Measurements from ENCODE around the gene FGF16.
"Not testable (repeated sequence)": the region's sequence is repeated elsewhere in the genome, so short reads cannot be mapped to it uniquely, and the experiment has no call there.

The FGF16 gene

DNA sequence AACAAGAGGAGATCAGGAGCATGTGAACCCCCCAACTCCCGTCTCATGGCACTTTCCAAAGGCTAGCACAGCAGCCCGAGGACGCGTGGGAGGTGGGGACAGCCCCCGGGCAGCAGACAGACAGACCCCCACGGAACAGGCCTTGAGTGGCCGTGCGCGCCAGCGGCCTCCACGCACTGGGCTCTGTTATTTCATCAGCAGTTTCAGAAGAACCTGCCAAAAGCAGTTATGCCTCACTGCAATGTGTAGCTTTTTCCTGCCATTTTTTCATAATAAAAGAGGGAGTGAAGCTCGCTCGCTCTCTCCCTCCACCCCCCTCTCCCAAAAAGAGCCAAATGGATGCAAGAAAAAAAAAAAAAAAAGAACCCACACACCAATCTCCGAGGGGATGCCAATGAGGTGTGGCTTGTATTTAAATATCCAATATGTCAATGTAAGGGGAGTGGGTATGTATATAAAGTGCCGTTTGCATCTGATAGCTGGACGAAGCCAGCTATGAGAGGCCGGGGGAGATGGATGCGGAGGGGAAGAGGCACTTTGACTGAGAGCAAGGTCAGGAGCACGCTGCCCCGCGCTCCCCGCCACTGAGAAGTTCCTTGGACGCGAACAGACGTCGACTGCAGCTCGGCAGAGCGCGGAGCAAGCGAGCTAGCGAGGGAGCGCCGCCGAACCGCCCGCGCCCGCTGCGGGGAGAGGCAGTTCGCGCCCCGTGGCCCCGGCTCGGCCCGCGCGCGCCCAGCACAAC lies at the start of gene FGF16:
FGF16 (plus strand) TSS at position 482 of the 745 bp plus-strand sequence. CDS start 286 bp downstream, outside the sequence.
- no peaks in the 10 kb centered on the region for H3K9me3 ChIP-seq (ENCODE audit: control insufficient read depth, low read length)
- peak within 1 kb of the TSS; percentile 17 for H3K9ac ChIP-seq (ENCODE audit: low read length)
- no peak within 1 kb of the TSS for H3K4me3 ChIP-seq (ENCODE audit: low read length)
- no peaks in the 10 kb centered on the region for H3K4me1 ChIP-seq (ENCODE audit: control insufficient read depth, insufficient read depth, low read length)
- no peaks in the 10 kb centered on the region for H3K36me3 ChIP-seq (ENCODE audit: control insufficient read depth, insufficient read depth, low read length)
- H3K27me3 ChIP-seq (ENCODE audit: control insufficient read depth, insufficient read depth, low read length) = no peaks in the 10 kb centered on the region

DNA sequence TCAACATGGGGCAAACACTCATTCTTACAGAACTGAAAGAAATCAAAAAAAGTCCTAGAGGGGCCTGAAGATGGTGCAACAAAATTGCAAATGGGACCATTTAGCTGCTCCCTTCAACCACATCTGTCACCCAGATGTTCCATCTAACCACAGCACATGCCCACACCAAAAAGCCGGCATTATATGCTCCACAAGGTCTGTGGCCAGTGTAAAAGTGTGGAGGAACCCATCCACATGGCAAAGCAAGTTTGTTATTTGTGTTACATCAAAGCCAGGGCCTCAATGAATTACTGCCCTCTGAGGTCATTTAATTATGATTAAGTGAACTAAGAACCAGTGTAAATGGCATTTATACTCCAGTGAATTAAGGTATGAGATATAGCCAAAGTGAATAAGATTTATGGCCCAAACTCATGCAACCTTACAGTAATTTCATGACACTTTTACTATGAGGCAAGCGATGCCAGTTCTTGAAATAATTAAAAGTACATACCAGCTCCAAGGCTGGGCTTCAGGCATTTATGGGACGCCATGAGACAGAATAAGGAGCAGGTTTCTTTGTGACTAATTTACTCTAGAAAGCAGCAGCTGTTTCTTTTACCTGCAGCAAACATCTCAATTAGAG lies 48.7 kb upstream of the FGF16 start:
- H3K9me3 ChIP-seq (ENCODE audit: control insufficient read depth, low read length) = no peaks in the 10 kb centered on the region
- no peak overlapping the region for H3K4me3 ChIP-seq (ENCODE audit: low read length)
- H3K27me3 ChIP-seq (ENCODE audit: control insufficient read depth, insufficient read depth, low read length) = no peaks in the 10 kb centered on the region
- H3K4me1 ChIP-seq (ENCODE audit: control insufficient read depth, insufficient read depth, low read length) = no peaks in the 10 kb centered on the region
- no peaks in the 10 kb centered on the region for H3K36me3 ChIP-seq (ENCODE audit: control insufficient read depth, insufficient read depth, low read length)
- H3K9ac ChIP-seq (ENCODE audit: low read length) = no peak overlapping the region

DNA sequence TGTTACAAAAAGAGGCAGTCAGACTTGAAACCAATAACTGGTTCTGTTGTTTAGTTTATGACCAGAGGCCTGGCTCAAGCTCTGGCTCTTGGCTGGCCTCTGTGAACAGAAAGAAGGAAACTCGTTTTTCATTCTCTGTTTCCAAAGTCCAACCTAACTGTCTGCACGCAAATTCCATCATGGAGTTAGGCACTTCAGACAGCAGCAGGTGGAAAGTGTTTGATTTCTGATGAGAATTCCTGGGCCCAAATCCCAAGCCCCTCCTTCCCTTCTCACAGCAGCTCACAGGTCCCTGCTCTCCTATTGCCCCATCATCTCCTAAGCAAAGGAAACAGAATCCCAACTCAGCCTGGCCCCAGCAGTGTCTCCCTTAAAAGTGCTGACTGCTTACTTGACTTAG lies 42.8 kb upstream of the FGF16 start:
- H3K4me1 ChIP-seq (ENCODE audit: control insufficient read depth, insufficient read depth, low read length) = no peaks in the 10 kb centered on the region
- no peaks in the 10 kb centered on the region for H3K9me3 ChIP-seq (ENCODE audit: control insufficient read depth, low read length)
- no peak overlapping the region for H3K9ac ChIP-seq (ENCODE audit: low read length)
- no peak overlapping the region for H3K4me3 ChIP-seq (ENCODE audit: low read length)
- H3K27me3 ChIP-seq (ENCODE audit: control insufficient read depth, insufficient read depth, low read length) = no peaks in the 10 kb centered on the region
- H3K36me3 ChIP-seq (ENCODE audit: control insufficient read depth, insufficient read depth, low read length) = no peaks in the 10 kb centered on the region

DNA sequence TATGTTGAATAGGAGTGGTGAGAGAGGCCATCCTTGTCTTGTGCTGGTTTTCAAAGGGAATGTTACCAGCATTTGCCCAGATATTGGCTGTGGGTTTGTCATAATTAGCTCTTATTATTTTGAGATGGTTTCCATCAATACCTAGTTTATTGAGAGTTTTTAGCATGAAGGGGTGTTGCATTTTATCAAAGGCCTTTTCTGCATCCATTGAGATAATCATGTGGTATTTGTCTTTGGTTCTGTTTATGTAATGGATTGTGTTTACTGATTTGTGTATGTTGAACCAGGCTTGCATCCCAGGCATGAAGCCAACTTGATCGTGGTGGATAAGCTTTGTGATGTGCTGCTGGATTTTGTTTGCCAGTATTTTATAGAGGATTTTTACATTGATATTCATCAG lies 39.4 kb upstream of the FGF16 start:
- H3K36me3 ChIP-seq (ENCODE audit: control insufficient read depth, insufficient read depth, low read length); H3K27me3 ChIP-seq (ENCODE audit: control insufficient read depth, insufficient read depth, low read length); H3K4me1 ChIP-seq (ENCODE audit: control insufficient read depth, insufficient read depth, low read length); H3K4me3 ChIP-seq (ENCODE audit: low read length); H3K9ac ChIP-seq (ENCODE audit: low read length); H3K9me3 ChIP-seq (ENCODE audit: control insufficient read depth, low read length): not testable (repeated sequence)

DNA sequence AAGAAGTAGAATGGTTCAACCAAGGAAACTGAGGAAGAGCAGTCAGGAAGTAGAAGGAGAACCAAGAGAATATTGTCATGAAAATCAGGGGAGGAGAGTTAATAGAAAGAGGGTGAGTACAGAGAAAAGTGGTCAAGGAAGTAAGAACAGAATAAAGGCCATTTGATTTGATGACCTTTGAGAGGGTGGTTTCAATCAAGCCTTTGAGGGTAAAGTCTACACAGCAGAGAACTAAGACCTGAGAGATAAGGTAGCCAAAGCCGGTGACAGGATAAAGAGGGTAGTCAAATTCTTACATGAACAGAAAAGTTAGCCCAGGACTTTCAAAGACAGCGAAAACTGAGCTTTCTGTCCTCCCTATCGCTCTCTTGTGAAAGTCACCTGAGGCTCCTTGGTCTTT lies 34.6 kb upstream of the FGF16 start:
- H3K4me3 ChIP-seq (ENCODE audit: low read length) = no peak overlapping the region
- no peaks in the 10 kb centered on the region for H3K27me3 ChIP-seq (ENCODE audit: control insufficient read depth, insufficient read depth, low read length)
- no peak overlapping the region for H3K9ac ChIP-seq (ENCODE audit: low read length)
- no peaks in the 10 kb centered on the region for H3K36me3 ChIP-seq (ENCODE audit: control insufficient read depth, insufficient read depth, low read length)
- no peaks in the 10 kb centered on the region for H3K9me3 ChIP-seq (ENCODE audit: control insufficient read depth, low read length)
- no peaks in the 10 kb centered on the region for H3K4me1 ChIP-seq (ENCODE audit: control insufficient read depth, insufficient read depth, low read length)

DNA sequence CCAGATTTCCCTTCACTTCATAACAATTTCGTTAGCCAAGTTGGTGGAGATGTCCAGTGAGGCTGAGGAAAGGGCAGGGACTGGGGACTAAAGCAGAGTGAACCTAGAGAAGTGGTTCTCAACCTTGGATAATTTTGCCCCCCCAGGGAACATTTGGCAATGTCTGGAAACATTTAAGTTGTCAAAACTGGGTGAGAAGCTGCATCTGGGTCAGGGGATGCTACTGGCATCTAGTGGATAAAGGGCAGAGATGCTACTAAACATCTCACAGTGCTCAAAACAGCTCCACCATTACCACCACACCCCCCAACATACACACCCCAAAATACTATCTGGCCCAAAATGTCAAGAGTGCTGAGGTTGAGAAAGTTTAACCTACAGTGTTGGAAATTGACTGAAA lies 32.0 kb upstream of the FGF16 start:
- H3K27me3 ChIP-seq (ENCODE audit: control insufficient read depth, insufficient read depth, low read length) = no peaks in the 10 kb centered on the region
- H3K9me3 ChIP-seq (ENCODE audit: control insufficient read depth, low read length) = no peaks in the 10 kb centered on the region
- H3K9ac ChIP-seq (ENCODE audit: low read length) = no peak overlapping the region
- no peaks in the 10 kb centered on the region for H3K36me3 ChIP-seq (ENCODE audit: control insufficient read depth, insufficient read depth, low read length)
- H3K4me3 ChIP-seq (ENCODE audit: low read length) = no peak overlapping the region
- no peaks in the 10 kb centered on the region for H3K4me1 ChIP-seq (ENCODE audit: control insufficient read depth, insufficient read depth, low read length)

DNA sequence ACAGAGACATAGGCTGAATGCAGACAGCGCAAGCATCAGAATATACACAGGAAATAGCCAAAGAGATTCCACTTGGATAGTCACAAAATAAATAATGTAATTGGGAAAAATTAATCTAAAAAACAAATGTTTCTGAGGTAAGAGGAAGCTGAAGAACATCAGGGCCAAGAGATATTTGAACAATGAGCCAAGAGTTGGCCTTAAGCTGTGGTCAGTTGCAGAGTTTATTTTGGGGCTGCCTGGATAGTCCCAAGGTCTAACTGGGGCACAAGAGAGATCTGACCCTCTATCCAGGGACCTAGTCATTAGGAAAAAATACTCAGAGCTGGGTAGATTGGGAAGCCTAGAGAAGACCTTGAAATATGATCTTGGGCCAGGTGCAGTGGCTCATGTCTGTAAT lies 31.3 kb upstream of the FGF16 start:
- no peak overlapping the region for H3K9ac ChIP-seq (ENCODE audit: low read length)
- H3K36me3 ChIP-seq (ENCODE audit: control insufficient read depth, insufficient read depth, low read length) = no peaks in the 10 kb centered on the region
- H3K4me1 ChIP-seq (ENCODE audit: control insufficient read depth, insufficient read depth, low read length) = no peaks in the 10 kb centered on the region
- H3K27me3 ChIP-seq (ENCODE audit: control insufficient read depth, insufficient read depth, low read length) = no peaks in the 10 kb centered on the region
- H3K9me3 ChIP-seq (ENCODE audit: control insufficient read depth, low read length) = no peaks in the 10 kb centered on the region
- no peak overlapping the region for H3K4me3 ChIP-seq (ENCODE audit: low read length)

DNA sequence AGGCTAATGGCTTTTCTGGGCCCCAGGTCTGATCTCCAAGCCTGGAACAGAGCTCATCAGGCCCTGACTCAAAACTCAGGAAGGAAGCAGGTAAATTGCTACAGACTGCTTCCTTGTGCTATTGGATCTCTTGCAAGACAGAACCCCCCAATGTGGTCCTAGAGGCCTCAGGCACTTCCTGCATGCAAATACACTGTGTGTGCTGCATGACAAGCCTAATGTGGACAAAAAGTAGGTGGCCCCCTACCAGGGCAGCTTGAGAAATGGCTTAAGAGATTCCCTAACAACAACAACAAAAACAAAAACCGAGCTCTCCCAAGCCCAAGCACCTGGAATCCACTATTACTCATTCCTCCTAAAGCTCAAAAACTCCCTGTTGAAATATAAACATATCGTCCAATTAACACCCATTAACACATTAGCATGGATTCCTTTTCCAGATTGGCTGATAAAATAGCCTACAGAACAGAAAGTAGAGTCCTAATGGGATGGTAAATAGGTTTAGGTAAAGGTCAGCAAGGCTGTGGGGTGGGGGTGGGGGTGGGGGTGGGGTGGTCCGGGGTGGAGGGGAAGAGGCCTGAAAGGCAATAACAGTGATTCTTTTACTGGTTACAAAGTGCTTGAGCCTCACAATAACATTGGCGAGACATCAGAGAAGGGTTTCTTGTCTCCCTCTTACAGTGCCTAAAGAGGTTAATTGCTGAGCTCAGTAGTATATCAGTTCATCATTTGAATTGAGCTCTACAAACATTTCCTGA lies 24.1 kb upstream of the FGF16 start:
- H3K9me3 ChIP-seq (ENCODE audit: control insufficient read depth, low read length) = no peaks in the 10 kb centered on the region
- no peaks in the 10 kb centered on the region for H3K27me3 ChIP-seq (ENCODE audit: control insufficient read depth, insufficient read depth, low read length)
- no peaks in the 10 kb centered on the region for H3K36me3 ChIP-seq (ENCODE audit: control insufficient read depth, insufficient read depth, low read length)
- H3K4me3 ChIP-seq (ENCODE audit: low read length) = no peak overlapping the region
- H3K4me1 ChIP-seq (ENCODE audit: control insufficient read depth, insufficient read depth, low read length) = no peaks in the 10 kb centered on the region
- no peak overlapping the region for H3K9ac ChIP-seq (ENCODE audit: low read length)

DNA sequence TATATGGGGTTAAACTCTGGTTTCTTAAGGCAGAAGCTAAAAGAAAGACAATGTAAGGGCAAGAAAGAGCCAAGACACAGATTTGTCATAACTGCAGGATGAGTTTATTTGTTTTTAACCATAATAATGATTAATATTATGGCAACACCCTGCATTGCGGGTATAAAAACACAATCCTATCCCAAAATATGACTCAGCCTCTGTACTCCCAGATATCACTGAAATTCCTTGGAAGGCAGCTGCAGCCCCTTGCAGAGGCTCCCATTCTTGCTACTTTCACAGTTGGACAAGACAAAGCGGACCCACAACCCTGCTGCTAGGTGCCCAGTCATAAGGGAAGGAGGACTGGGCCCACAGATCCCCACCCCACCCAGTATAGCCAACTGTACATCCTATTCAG lies 20.4 kb upstream of the FGF16 start:
- H3K4me1 ChIP-seq (ENCODE audit: control insufficient read depth, insufficient read depth, low read length) = no peaks in the 10 kb centered on the region
- H3K27me3 ChIP-seq (ENCODE audit: control insufficient read depth, insufficient read depth, low read length) = no peaks in the 10 kb centered on the region
- no peak overlapping the region for H3K9ac ChIP-seq (ENCODE audit: low read length)
- H3K4me3 ChIP-seq (ENCODE audit: low read length) = no peak overlapping the region
- H3K36me3 ChIP-seq (ENCODE audit: control insufficient read depth, insufficient read depth, low read length) = no peaks in the 10 kb centered on the region
- H3K9me3 ChIP-seq (ENCODE audit: control insufficient read depth, low read length) = no peaks in the 10 kb centered on the region

DNA sequence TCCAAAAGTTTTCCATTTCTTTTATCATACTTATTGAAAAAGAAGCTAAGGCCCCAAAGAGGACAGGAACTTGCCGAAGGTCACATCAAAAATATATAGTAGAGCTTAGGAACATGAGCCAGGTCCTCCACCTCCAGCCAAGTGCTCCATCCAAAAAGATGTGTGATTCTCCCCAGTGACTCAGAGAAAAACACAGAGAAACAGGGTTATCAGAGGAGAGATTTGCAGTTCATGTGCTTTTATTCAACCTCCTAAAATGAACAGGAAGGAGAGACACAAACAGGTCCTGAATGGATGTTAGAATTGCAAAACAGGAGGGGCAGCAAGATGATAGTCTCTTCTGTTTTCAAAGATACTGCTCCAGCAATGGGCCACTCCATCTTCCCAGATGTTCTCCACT lies 19.6 kb upstream of the FGF16 start:
- Histone ChIP-seq H3K4me1 (ENCODE audit: control insufficient read depth, insufficient read depth, low read length) (no peaks in the 10 kb centered on the region), H3K9ac (ENCODE audit: low read length) (no peak overlapping the region), H3K27me3 (ENCODE audit: control insufficient read depth, insufficient read depth, low read length) (no peaks in the 10 kb centered on the region), H3K36me3 (ENCODE audit: control insufficient read depth, insufficient read depth, low read length) (no peaks in the 10 kb centered on the region), H3K4me3 (ENCODE audit: low read length) (no peak overlapping the region), H3K9me3 (ENCODE audit: control insufficient read depth, low read length) (no peaks in the 10 kb centered on the region)

DNA sequence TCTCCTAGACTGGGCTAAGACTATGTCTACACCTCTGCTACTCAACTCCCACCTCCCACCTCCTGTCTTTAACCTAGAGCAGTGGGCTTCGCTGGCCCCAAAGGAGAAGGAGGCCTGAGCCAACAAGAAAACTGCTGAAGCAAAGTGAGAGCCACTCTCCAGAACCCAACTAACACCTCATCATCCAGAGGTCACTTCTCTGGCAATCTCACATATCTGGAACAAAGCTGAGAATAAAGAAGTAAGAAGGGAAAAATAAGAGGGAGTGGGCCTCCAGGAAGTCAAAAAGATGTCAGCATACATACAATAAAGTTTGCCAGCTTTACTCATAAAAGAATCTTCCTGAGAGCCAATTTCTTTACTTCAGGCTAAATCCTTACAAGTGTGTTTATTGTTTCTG lies 18.6 kb upstream of the FGF16 start:
- H3K36me3 ChIP-seq (ENCODE audit: control insufficient read depth, insufficient read depth, low read length) = no peaks in the 10 kb centered on the region
- no peak overlapping the region for H3K9ac ChIP-seq (ENCODE audit: low read length)
- H3K4me1 ChIP-seq (ENCODE audit: control insufficient read depth, insufficient read depth, low read length) = no peaks in the 10 kb centered on the region
- H3K27me3 ChIP-seq (ENCODE audit: control insufficient read depth, insufficient read depth, low read length) = no peaks in the 10 kb centered on the region
- H3K4me3 ChIP-seq (ENCODE audit: low read length) = no peak overlapping the region
- H3K9me3 ChIP-seq (ENCODE audit: control insufficient read depth, low read length) = no peaks in the 10 kb centered on the region

DNA sequence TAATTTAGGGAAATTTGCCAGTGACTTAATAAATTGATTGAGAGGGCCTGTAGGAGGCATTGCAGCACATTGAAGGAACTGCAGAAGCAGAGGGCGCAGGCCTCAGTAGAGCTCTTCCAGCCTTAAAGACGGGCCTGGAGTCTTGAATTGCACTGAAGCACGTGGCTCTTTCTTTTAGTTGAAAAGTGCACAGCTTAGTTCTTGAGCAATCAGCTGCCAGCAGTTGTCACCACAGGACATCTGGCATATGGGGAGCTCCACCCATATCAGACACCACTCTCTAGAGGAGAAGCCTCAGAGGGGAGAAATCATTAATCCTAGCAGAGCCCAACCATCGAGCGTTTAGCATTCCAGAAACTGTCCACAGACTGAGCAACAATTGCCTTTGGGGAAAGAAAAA lies 16.0 kb upstream of the FGF16 start:
- Histone ChIP-seq H3K4me1 (ENCODE audit: control insufficient read depth, insufficient read depth, low read length) (no peaks in the 10 kb centered on the region), H3K4me3 (ENCODE audit: low read length) (no peak overlapping the region), H3K9ac (ENCODE audit: low read length) (no peak overlapping the region), H3K27me3 (ENCODE audit: control insufficient read depth, insufficient read depth, low read length) (no peaks in the 10 kb centered on the region), H3K36me3 (ENCODE audit: control insufficient read depth, insufficient read depth, low read length) (no peaks in the 10 kb centered on the region), H3K9me3 (ENCODE audit: control insufficient read depth, low read length) (no peaks in the 10 kb centered on the region)

Measured in mucosa of stomach (tissue), 1 donor.